ENCODE data around the gene LGALS7. TPM values are rescaled to one million over a fixed set of nuclear protein-coding genes. Genes with fewer than 3 reads are reported as not detected.

Gene LGALS7
- total RNA-seq, 2 experiments from 2014 or later, result not detected

- intact Hi-C loops (cut with micrococcal nuclease; ENCODE audit: unreplicated experiment), result no loop called here
- peak; percentile 40 for DNase-seq (ENCODE audit: low spot score)
- H3K4me2 ChIP-seq (ENCODE audit: low read length), result peak overlapping the region; percentile 29; the same call in 1 of the 2 replicates
- ChIA-PET CTCF (ENCODE audit: unreplicated experiment) (no interaction called here), POLR2A (interaction anchor here (0.8 kb wide), 1 partner anchor 142 kb away, joined by 3 read pairs; the partner anchor contains the start of gene RINL)
- no peak overlapping the region for H3K27ac ChIP-seq (ENCODE audit: low read depth, low read length, poor library complexity, severe bottlenecking)
- no peak for TF ChIP-seq EZH2phosphoT487 (IDR thresholded peaks at IDR 0.05; ENCODE audit: borderline replicate concordance, low read depth, low read length)
- TF ChIP-seq, protein P1, sequence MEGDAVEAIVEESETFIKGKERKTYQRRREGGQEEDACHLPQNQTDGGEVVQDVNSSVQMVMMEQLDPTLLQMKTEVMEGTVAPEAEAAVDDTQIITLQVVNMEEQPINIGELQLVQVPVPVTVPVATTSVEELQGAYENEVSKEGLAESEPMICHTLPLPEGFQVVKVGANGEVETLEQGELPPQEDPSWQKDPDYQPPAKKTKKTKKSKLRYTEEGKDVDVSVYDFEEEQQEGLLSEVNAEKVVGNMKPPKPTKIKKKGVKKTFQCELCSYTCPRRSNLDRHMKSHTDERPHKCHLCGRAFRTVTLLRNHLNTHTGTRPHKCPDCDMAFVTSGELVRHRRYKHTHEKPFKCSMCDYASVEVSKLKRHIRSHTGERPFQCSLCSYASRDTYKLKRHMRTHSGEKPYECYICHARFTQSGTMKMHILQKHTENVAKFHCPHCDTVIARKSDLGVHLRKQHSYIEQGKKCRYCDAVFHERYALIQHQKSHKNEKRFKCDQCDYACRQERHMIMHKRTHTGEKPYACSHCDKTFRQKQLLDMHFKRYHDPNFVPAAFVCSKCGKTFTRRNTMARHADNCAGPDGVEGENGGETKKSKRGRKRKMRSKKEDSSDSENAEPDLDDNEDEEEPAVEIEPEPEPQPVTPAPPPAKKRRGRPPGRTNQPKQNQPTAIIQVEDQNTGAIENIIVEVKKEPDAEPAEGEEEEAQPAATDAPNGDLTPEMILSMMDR (conservative IDR thresholded peaks at IDR 0.05; ENCODE audit: low read length), result no peak
- no TSS peak for BruUV-seq (replicated peaks)
- no peak overlapping the region for H3K4me3 ChIP-seq (ENCODE audit: low read depth, low read length, poor library complexity, severe bottlenecking)
- no peaks in the 10 kb centered on the region for H3K79me2 ChIP-seq (ENCODE audit: insufficient read depth, low read depth, low read length)
- H3K4me1 ChIP-seq (ENCODE audit: insufficient read depth, low read length, poor library complexity, severe bottlenecking), result peaks cover 20% of the 10 kb centered on the region
- H4K20me1 ChIP-seq (ENCODE audit: insufficient read depth, low read length), result no peaks in the 10 kb centered on the region
- H3K36me3 ChIP-seq (ENCODE audit: insufficient read depth, low read length), result no peaks in the 10 kb centered on the region
- no peaks in the 10 kb centered on the region for H3K9me3 ChIP-seq (ENCODE audit: low read length)
- no peak overlapping the region for H2AFZ ChIP-seq (ENCODE audit: low read length)
- no peaks in the 10 kb centered on the region for H3K9me2 ChIP-seq (ENCODE audit: insufficient read depth, low read length)
Observed at GRCh38 chr19:38736413-38737280, 36.7 kb downstream of the LGALS7 start.

- BruUV-seq (replicated peaks), result no TSS peak
- Histone ChIP-seq H3K9me3 (ENCODE audit: low read length) (no peaks in the 10 kb centered on the region), H3K9me2 (ENCODE audit: insufficient read depth, low read length) (no peaks in the 10 kb centered on the region), H3K36me3 (ENCODE audit: insufficient read depth, low read length) (0 out of 2 replicates have a peak, but pooled peaks cover 3% of the 10 kb centered on the region), H3K4me3 (ENCODE audit: low read depth, low read length, poor library complexity, severe bottlenecking) (no peak overlapping the region), H3K4me2 (ENCODE audit: low read length) (peak overlapping the region; percentile 29; the same call in 1 of the 2 replicates), H3K27ac (ENCODE audit: low read depth, low read length, poor library complexity, severe bottlenecking) (no peak overlapping the region), H3K79me2 (ENCODE audit: insufficient read depth, low read depth, low read length) (no peaks in the 10 kb centered on the region), H4K20me1 (ENCODE audit: insufficient read depth, low read length) (no peaks in the 10 kb centered on the region), H2AFZ (ENCODE audit: low read length) (no peak overlapping the region), H3K4me1 (ENCODE audit: insufficient read depth, low read length, poor library complexity, severe bottlenecking) (peaks cover 20% of the 10 kb centered on the region)
- CTCF ChIA-PET (ENCODE audit: unreplicated experiment), result no interaction called here
- no peak for TF ChIP-seq EZH2phosphoT487 (IDR thresholded peaks at IDR 0.05; ENCODE audit: borderline replicate concordance, low read depth, low read length)
- TF ChIP-seq, protein P1 (conservative IDR thresholded peaks at IDR 0.05; ENCODE audit: low read length), result no peak
- intact Hi-C loops (cut with micrococcal nuclease; ENCODE audit: unreplicated experiment), result no loop called here
- peak; percentile 24 for DNase-seq (ENCODE audit: low spot score)
- POLR2A ChIA-PET, result no interaction called here
Observed at GRCh38 chr19:38736036-38736412, 37.3 kb downstream of the LGALS7 start.
